HepG2 (cell line): ENCODE measurements around the gene CMTR2. TPM values are rescaled to one million over a fixed set of nuclear protein-coding genes. Genes with fewer than 3 reads are reported as not detected.

Experiments
- ARHGAP35 ChIP-seq: sonication (generic); formaldehyde crosslinking; IDR thresholded peaks from 2 replicates; pipeline ENCODE4 v1.9.0; 2022; ENCODE audit warnings: mild to moderate bottlenecking, inconsistent platforms, moderate library complexity, missing genetic modification reagents, borderline replicate concordance
- CC2D1A ChIP-seq: sonication (generic); formaldehyde crosslinking; IDR thresholded peaks from 2 replicates; pipeline ENCODE4 v1.8.1; 2023; ENCODE audit warnings: mild to moderate bottlenecking, missing genetic modification reagents
- HNRNPH1 ChIP-seq: fragments of 200-400 bp; formaldehyde crosslinking; optimal IDR thresholded peaks from 2 replicates; pipeline ENCODE3; 2017; ENCODE audit warnings: mild to moderate bottlenecking, low read depth, low read length
- IRF9 ChIP-seq: sonication (generic); formaldehyde crosslinking; IDR thresholded peaks from 2 replicates; pipeline ENCODE4 v1.8.0; 2022; ENCODE audit warnings: missing genetic modification reagents, mild to moderate bottlenecking, borderline replicate concordance
- MTERF4 ChIP-seq: sonication (generic); formaldehyde crosslinking; IDR thresholded peaks from 2 replicates; pipeline ENCODE4 v1.8.0; 2023; ENCODE audit warnings: mild to moderate bottlenecking, missing genetic modification reagents
- SIX4 ChIP-seq: sonication (generic); formaldehyde crosslinking; IDR thresholded peaks from 2 replicates; pipeline ENCODE4 v1.4.0; 2020; ENCODE audit warnings: missing genetic modification reagents
- STAT6 ChIP-seq: sonication (generic); formaldehyde crosslinking; IDR thresholded peaks from 2 replicates; pipeline ENCODE4 v1.4.0; 2020; ENCODE audit warnings: missing genetic modification reagents, mild to moderate bottlenecking, borderline replicate concordance
- TAF15 ChIP-seq: fragments of 200-400 bp; formaldehyde crosslinking; IDR thresholded peaks from one replicate; pipeline ENCODE4 v1.6.1; 2018; ENCODE audit warnings: mild to moderate bottlenecking, low read depth, low read length; ENCODE audit not compliant: poor library complexity, severe bottlenecking
- ZBTB10 ChIP-seq: sonication (generic); formaldehyde crosslinking; IDR thresholded peaks from 2 replicates; pipeline ENCODE4 v1.4.0; 2020; ENCODE audit warnings: missing genetic modification reagents, borderline replicate concordance
- ZC3H13 ChIP-seq: sonication (generic); formaldehyde crosslinking; IDR thresholded peaks from 2 replicates; pipeline ENCODE4 v1.8.1; 2023; ENCODE audit warnings: mild to moderate bottlenecking, missing genetic modification reagents, moderate library complexity
- ZNF83 ChIP-seq: sonication (generic); formaldehyde crosslinking; IDR thresholded peaks from 2 replicates; pipeline ENCODE4 v1.4.0; 2020; ENCODE audit warnings: missing genetic modification reagents, mild to moderate bottlenecking, borderline replicate concordance
- ZSCAN12 ChIP-seq: sonication (generic); formaldehyde crosslinking; IDR thresholded peaks from 2 replicates; pipeline ENCODE4 v1.9.0; 2021; ENCODE audit warnings: mild to moderate bottlenecking, missing genetic modification reagents
- ZSCAN22 ChIP-seq: sonication (generic); formaldehyde crosslinking; IDR thresholded peaks from 2 replicates; pipeline ENCODE4 v1.4.0; 2020; ENCODE audit warnings: mild to moderate bottlenecking, missing genetic modification reagents
- polyA plus RNA-seq, 8 experiments: library from polyadenylated mRNA; depleted of rRNA in 3 of 8; stranded (reverse) in 7 of 8; unstranded in 1 of 8; fragments of >200 nt; fragmentation: Illumina TruSeq in 4 of 8; extraction: Trizol in 4 of 8; gene quantifications; 2 replicates each; pipeline versions ENCODE4 v1.2.1 to v1.2.3, GENCODE V29; 2011 to 2016; ENCODE audit warnings: low read depth in 4 of 8, missing spikeins in 1 of 8, mixed read lengths in 1 of 8; ENCODE audit not compliant: insufficient read depth in 1 of 8
- total RNA-seq, 5 experiments: library from RNA; depleted of rRNA; stranded (reverse); fragments of >200 nt; fragmentation: Illumina TruSeq; extraction: Trizol; gene quantifications; 2 replicates each; pipeline ENCODE4 v1.2.3, GENCODE V29; 2016; ENCODE audit warnings: low read depth in 1 of 5
- TF ChIP-seq, protein P1 (sequence below): sonication (generic); formaldehyde crosslinking; IDR thresholded peaks from 2 replicates; pipeline ENCODE4 v1.4.0; 2020; ENCODE audit warnings: missing genetic modification reagents
- TF ChIP-seq, protein P2 (sequence below): sonication (generic); formaldehyde crosslinking; IDR thresholded peaks from 2 replicates; pipeline ENCODE4 v1.4.0; 2020; ENCODE audit warnings: low read depth, mild to moderate bottlenecking, missing genetic modification reagents

CMTR2 gene
- total and polyA plus RNA-seq, 2 of the 13 experiments (the other 11 are each of a cell fraction or from before 2014, with no cell fraction given) = 15.0 to 19.9 TPM

GRCh38 chr16:71288890-71289731 lies at the start of gene CMTR2 (continued):
- TF ChIP-seq CC2D1A = 0 out of 2 replicates have a peak, but pooled peaks have one; percentile 59
- TF ChIP-seq HNRNPH1 = no peak
- TF ChIP-seq, protein P1, sequence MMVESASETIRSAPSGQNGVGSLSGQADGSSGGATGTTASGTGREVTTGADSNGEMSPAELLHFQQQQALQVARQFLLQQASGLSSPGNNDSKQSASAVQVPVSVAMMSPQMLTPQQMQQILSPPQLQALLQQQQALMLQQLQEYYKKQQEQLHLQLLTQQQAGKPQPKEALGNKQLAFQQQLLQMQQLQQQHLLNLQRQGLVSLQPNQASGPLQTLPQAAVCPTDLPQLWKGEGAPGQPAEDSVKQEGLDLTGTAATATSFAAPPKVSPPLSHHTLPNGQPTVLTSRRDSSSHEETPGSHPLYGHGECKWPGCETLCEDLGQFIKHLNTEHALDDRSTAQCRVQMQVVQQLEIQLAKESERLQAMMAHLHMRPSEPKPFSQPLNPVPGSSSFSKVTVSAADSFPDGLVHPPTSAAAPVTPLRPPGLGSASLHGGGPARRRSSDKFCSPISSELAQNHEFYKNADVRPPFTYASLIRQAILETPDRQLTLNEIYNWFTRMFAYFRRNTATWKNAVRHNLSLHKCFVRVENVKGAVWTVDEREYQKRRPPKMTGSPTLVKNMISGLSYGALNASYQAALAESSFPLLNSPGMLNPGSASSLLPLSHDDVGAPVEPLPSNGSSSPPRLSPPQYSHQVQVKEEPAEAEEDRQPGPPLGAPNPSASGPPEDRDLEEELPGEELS (CRISPR knock-in tag) = peak; percentile 73
- TF ChIP-seq MTERF4 (CRISPR knock-in tag) = peak; percentile 99
- TF ChIP-seq ZSCAN12 (CRISPR knock-in tag) = peak; percentile 93
- TF ChIP-seq, protein P2, sequence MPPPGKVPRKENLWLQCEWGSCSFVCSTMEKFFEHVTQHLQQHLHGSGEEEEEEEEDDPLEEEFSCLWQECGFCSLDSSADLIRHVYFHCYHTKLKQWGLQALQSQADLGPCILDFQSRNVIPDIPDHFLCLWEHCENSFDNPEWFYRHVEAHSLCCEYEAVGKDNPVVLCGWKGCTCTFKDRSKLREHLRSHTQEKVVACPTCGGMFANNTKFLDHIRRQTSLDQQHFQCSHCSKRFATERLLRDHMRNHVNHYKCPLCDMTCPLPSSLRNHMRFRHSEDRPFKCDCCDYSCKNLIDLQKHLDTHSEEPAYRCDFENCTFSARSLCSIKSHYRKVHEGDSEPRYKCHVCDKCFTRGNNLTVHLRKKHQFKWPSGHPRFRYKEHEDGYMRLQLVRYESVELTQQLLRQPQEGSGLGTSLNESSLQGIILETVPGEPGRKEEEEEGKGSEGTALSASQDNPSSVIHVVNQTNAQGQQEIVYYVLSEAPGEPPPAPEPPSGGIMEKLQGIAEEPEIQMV = peak; percentile 96; the same call in 1 of the 2 replicates
- peak; percentile 88; the same call in 1 of the 2 replicates for TF ChIP-seq ZBTB10 (CRISPR knock-in tag)
- TF ChIP-seq ARHGAP35 = peak; percentile 98
- TF ChIP-seq SIX4 (CRISPR knock-in tag) = 0 out of 2 replicates have a peak, but pooled peaks have one; percentile 9
- TF ChIP-seq ZSCAN22 (CRISPR knock-in tag) = no peak
- TF ChIP-seq ZNF83 = no peak; the same call in none of the 2 replicates
- TF ChIP-seq STAT6 = peak; percentile 87; the same call in 1 of the 2 replicates
- peak; percentile 97 for TF ChIP-seq IRF9 (CRISPR knock-in tag)
- TF ChIP-seq ZC3H13 (CRISPR knock-in tag) = peak; percentile 82; the same call in 1 of the 2 replicates
- TF ChIP-seq TAF15 = no peak
